Type B pancreatic cell (in vitro differentiated cells): ENCODE results near the gene RPL27A. TPM values are rescaled to one million over a fixed set of nuclear protein-coding genes. Genes with fewer than 3 reads are reported as not detected.

Source experiments
- DNase-seq: peaks from one replicate; pipeline ENCODE4 v3.0.0; 2021; ENCODE audit warnings: mixed read lengths; ENCODE audit not compliant: unreplicated experiment; ENCODE audit errors: extremely low spot score
- H3K27ac Mint-ChIP-seq: 2 replicates; pipeline ENCODE4 v1.8.0; 2021; ENCODE audit warnings: mild to moderate bottlenecking, mixed read lengths
- H3K27me3 Mint-ChIP-seq: 2 replicates; pipeline ENCODE4 v1.8.0; 2021; ENCODE audit warnings: mixed read lengths
- H3K36me3 Mint-ChIP-seq: 2 replicates; pipeline ENCODE4 v1.8.0; 2021; ENCODE audit warnings: mixed read lengths
- H3K4me1 Mint-ChIP-seq: one replicate; pipeline ENCODE4 v1.8.0; 2021; ENCODE audit warnings: mixed read lengths; ENCODE audit not compliant: unreplicated experiment
- H3K4me3 Mint-ChIP-seq: 2 replicates; pipeline ENCODE4 v1.8.0; 2021; ENCODE audit warnings: mild to moderate bottlenecking, mixed read lengths
- H3K9me3 Mint-ChIP-seq: 2 replicates; pipeline ENCODE4 v1.8.0; 2021; ENCODE audit warnings: mixed read lengths
- total RNA-seq: library from RNA; stranded (reverse); gene quantifications from 2 replicates; pipeline ENCODE4 v1.2.1, GENCODE V29; 2021; ENCODE audit warnings: low replicate concordance
- TF ChIP-seq, protein P1 (sequence below): fragments of 200-600 bp; sonication (generic); conservative IDR thresholded peaks from 2 replicates; pipeline ENCODE4 v1.5.0; 2021; ENCODE audit warnings: antibody characterized with exemption, mild to moderate bottlenecking

Gene RPL27A
- total RNA-seq, 1 donor from 2014 or later = 877 TPM

DNA sequence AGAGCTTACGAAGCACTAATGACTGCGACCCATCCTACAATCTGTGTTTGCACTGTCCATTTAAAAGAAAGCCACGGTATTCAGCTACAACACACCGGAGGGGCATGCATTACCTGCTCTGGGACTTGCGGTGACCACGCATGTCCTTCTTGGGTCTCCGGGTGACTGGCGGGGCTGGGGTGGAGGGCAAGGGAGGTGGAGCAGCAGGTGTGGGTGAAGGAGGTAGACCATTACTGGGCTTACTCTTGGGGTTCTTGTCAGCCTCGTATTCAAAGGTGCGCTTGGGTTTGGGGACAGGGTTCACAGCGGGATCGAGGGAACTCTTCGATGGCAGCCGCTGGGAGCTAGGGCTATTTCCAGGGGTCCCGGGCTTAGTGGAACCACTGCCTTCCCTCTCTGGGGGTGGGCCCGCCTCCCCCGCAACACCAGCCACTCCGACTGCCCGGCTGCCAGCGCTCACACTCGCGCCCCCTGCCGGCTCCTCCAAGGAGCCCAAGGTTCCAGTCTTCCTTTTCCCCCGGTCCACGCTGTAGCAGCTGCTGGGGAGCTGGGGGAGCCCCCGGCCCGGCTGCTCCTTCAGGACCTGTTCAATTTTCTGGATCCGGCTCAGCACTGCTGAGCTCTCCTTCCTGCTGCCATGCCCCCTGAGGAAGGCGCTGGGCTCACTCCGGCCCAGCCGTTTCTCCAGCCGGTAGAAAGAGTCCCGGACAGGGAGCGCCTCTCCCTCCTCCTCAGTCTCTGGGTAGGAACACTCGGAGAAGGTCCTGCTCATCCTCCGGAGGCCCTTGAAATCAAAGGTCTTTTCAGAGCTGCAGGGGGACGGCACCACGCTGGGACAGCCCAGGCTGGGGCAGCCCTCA, 47.5 kb downstream of the RPL27A start:
- H3K4me3 Mint-ChIP-seq = no peak overlapping the region
- DNase-seq = no peak
- H3K27ac Mint-ChIP-seq = no peak overlapping the region
- no peaks in the 10 kb centered on the region for H3K27me3 Mint-ChIP-seq
- no peaks in the 10 kb centered on the region for H3K9me3 Mint-ChIP-seq
- H3K36me3 Mint-ChIP-seq = peaks cover 13% of the 10 kb centered on the region
- H3K4me1 Mint-ChIP-seq = peaks cover 25% of the 10 kb centered on the region
- TF ChIP-seq, protein P1, sequence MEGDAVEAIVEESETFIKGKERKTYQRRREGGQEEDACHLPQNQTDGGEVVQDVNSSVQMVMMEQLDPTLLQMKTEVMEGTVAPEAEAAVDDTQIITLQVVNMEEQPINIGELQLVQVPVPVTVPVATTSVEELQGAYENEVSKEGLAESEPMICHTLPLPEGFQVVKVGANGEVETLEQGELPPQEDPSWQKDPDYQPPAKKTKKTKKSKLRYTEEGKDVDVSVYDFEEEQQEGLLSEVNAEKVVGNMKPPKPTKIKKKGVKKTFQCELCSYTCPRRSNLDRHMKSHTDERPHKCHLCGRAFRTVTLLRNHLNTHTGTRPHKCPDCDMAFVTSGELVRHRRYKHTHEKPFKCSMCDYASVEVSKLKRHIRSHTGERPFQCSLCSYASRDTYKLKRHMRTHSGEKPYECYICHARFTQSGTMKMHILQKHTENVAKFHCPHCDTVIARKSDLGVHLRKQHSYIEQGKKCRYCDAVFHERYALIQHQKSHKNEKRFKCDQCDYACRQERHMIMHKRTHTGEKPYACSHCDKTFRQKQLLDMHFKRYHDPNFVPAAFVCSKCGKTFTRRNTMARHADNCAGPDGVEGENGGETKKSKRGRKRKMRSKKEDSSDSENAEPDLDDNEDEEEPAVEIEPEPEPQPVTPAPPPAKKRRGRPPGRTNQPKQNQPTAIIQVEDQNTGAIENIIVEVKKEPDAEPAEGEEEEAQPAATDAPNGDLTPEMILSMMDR = no peak

DNA sequence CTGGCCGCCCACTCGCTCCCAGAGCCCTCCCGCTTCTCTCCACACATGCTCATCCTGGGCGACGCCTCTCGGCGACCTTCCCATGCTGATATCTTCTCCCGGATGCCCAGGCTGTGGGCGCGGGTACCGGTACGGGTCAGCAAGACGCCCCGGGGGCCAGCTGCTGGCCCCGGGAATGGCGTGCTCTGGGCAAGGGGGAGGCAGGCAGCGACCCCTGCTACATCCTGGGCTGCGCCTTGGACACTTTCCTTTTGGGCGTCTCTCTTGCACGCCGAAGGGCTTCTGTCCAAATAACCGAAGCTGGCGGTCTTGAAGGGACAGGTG, 48.1 kb downstream of the RPL27A start:
- Mint-ChIP-seq H3K27me3 (no peaks in the 10 kb centered on the region), H3K27ac (no peak overlapping the region), H3K36me3 (peaks cover 13% of the 10 kb centered on the region), H3K4me3 (no peak overlapping the region), H3K4me1 (peaks cover 25% of the 10 kb centered on the region), H3K9me3 (no peaks in the 10 kb centered on the region)
- no peak for DNase-seq
- TF ChIP-seq, protein P1 = no peak

DNA sequence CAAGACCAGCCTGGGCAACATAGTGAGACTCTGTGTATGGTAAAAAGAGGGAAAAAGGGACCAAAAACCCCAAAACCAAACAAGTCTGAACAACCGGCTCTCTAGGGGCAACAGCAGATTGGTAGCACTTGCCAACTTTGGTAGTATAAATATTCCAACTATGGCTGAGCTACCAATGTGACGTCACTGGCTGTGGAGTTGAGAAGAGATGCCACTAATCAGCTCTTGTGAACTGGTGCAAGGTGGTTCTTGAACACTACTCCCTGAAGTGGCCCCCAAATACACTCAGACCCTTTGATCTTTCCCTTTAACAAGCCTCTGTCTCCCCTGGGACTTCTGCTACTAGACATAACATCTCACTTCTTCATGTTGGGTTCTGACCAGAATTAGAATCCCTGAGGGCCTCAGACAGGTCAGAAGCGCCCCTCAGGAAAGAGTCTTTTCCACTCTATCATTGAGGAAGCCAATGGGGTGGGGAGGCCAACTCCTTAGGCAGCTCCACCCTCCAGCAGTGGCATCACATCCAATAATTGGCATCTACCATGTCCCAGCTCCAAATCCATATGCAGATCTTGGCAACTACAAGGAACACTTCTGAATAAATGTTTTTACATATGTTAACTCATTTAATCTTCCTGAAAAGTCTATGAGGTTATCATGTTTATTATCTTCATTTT, 49.2 kb downstream of the RPL27A start:
- TF ChIP-seq, protein P1 = no peak
- H3K9me3 Mint-ChIP-seq = no peaks in the 10 kb centered on the region
- H3K27ac Mint-ChIP-seq = no peak overlapping the region
- no peak overlapping the region for H3K4me3 Mint-ChIP-seq
- DNase-seq = no peak
- no peaks in the 10 kb centered on the region for H3K27me3 Mint-ChIP-seq
- peaks cover 13% of the 10 kb centered on the region for H3K36me3 Mint-ChIP-seq
- H3K4me1 Mint-ChIP-seq = peaks cover 25% of the 10 kb centered on the region

DNA sequence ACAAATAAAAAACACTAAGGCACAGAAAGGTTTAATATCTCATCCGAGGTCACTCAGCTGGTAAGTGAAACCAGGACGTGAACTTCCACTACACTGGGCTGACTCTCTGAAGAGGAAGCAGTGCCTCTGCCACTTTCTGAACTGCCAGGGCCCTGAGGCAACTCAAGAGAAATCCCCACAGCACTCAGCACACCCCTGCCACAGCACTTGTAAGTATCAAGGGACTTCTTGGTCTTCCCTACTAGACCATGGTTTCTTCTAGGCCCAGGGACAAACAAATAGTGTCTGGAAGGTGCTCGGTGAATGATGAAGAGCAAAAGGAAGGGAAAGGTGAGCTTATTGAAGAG, 49.7 kb downstream of the RPL27A start:
- no peak overlapping the region for H3K27ac Mint-ChIP-seq

DNA sequence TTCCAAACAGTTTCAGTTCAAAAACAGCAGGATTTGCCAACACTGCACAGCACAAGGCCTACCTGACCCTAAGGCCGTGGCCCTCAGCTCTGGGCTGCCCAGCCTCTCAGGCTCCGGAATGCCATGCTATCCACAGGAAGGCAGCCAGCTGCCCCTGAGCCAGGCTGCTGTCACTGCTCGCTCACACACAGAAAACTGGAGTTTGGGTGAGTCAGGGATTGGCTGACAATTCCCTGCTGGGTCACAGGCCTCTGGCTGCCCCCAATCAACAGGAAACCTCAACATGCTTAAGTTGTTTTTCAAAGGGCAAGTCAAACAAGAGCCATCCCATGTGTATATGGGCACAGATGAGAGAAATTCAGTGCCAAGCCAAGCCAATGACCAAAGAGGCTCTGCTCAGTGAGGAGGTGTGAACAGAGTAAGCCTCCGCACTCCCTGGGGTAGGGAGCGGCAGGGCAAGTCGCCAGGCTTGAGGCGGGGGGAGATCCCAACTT, 50.2 kb downstream of the RPL27A start:
- DNase-seq = no peak
- Mint-ChIP-seq H3K4me3 (no peak overlapping the region), H3K4me1 (peaks cover 17% of the 10 kb centered on the region), H3K9me3 (no peaks in the 10 kb centered on the region), H3K27ac (no peak overlapping the region), H3K27me3 (no peaks in the 10 kb centered on the region), H3K36me3 (peaks cover 5% of the 10 kb centered on the region)
- TF ChIP-seq, protein P1 = no peak

More for the DNA sequence above, 49.7 kb downstream of the RPL27A start:
- TF ChIP-seq, protein P1 = no peak
- Mint-ChIP-seq H3K27me3 (no peaks in the 10 kb centered on the region), H3K4me3 (no peak overlapping the region), H3K36me3 (peaks cover 9% of the 10 kb centered on the region), H3K4me1 (peaks cover 22% of the 10 kb centered on the region), H3K9me3 (no peaks in the 10 kb centered on the region)
- no peak for DNase-seq
